Vagina (tissue), 2 donors: Measurements from ENCODE around the gene RAB11FIP4.

Experiments used
- CTCF ChIP-seq, 3 experiments: fragments of 450-650 bp in 2 of 3; fragments of 200-600 bp in 1 of 3; sonication (generic) in 1 of 3; IDR thresholded peaks; one replicate each; pipeline ENCODE4 v1.5.1; 2017 to 2019; ENCODE audit warnings: antibody characterized with exemption in 3 of 3, mild to moderate bottlenecking in 2 of 3, moderate library complexity in 2 of 3
- POLR2AphosphoS5 ChIP-seq, 2 donors: sonication (generic); formaldehyde crosslinking; IDR thresholded peaks; one replicate each; pipeline ENCODE4 v1.9.0; 2017; ENCODE audit warnings: antibody characterized with exemption in 2 of 2, mild to moderate bottlenecking in 2 of 2, low read depth in 1 of 2; ENCODE audit not compliant: insufficient read depth in 1 of 2

GRCh38 chr17:31489295-31490018 lies 98.0 kb downstream of the RAB11FIP4 start:
- TF ChIP-seq POLR2AphosphoS5 (IDR thresholded peaks at IDR 0.05; ENCODE audit: insufficient read depth in 1 of 2, low read depth in 1 of 2): no peak
- TF ChIP-seq CTCF (IDR thresholded peaks at IDR 0.05): no peak
